Nephron progenitor cell (in vitro differentiated cells): ENCODE results near the gene MAP3K5.

Source experiments
- DNase-seq: peaks from one replicate; pipeline ENCODE4 v3.0.0; 2021
- H3K27ac Mint-ChIP-seq: 2 replicates; pipeline ENCODE4 v1.8.0; 2021; ENCODE audit warnings: mild to moderate bottlenecking, moderate library complexity, mixed read lengths
- H3K27me3 Mint-ChIP-seq: 2 replicates; pipeline ENCODE4 v1.8.0; 2021; ENCODE audit warnings: mild to moderate bottlenecking, low read depth, mixed read lengths; ENCODE audit not compliant: poor library complexity
- H3K36me3 Mint-ChIP-seq: 2 replicates; pipeline ENCODE4 v1.8.0; 2021; ENCODE audit warnings: low read depth, mixed read lengths
- H3K4me1 Mint-ChIP-seq: 2 replicates; pipeline ENCODE4 v1.8.0; 2021; ENCODE audit warnings: mixed read lengths
- H3K4me3 Mint-ChIP-seq: 2 replicates; pipeline ENCODE4 v1.8.0; 2021; ENCODE audit warnings: mild to moderate bottlenecking, moderate library complexity, mixed read lengths
- H3K9me3 Mint-ChIP-seq: 2 replicates; pipeline ENCODE4 v1.8.0; 2021; ENCODE audit warnings: mild to moderate bottlenecking, moderate library complexity, mixed read lengths
- CTCF ChIP-seq: fragments of 200-600 bp; sonication (generic); IDR thresholded peaks from 2 replicates; pipeline ENCODE4 v1.5.0; 2021; ENCODE audit warnings: antibody characterized with exemption

MAP3K5 gene

GRCh38 chr6:136777651-136778050 lies 14.6 kb downstream of the MAP3K5 start:
- peaks cover 7% of the 10 kb centered on the region for H3K4me1 Mint-ChIP-seq
- peaks cover 3% of the 10 kb centered on the region for H3K27me3 Mint-ChIP-seq
- no peak for DNase-seq
- H3K36me3 Mint-ChIP-seq, result no peaks in the 10 kb centered on the region
- no peaks in the 10 kb centered on the region for H3K9me3 Mint-ChIP-seq
- no peak overlapping the region for H3K27ac Mint-ChIP-seq
- no peak overlapping the region for H3K4me3 Mint-ChIP-seq
- TF ChIP-seq CTCF, result no peak

- peaks cover 7% of the 10 kb centered on the region for H3K4me1 Mint-ChIP-seq
- DNase-seq, result no peak
- H3K27me3 Mint-ChIP-seq, result peaks cover 7% of the 10 kb centered on the region
- no peak for TF ChIP-seq CTCF
- no peaks in the 10 kb centered on the region for H3K36me3 Mint-ChIP-seq
- no peak overlapping the region for H3K27ac Mint-ChIP-seq
- no peak overlapping the region for H3K4me3 Mint-ChIP-seq
- no peaks in the 10 kb centered on the region for H3K9me3 Mint-ChIP-seq
Measured at GRCh38 chr6:136775548-136775947, 16.7 kb downstream of the MAP3K5 start.

- TF ChIP-seq CTCF, result no peak
- Mint-ChIP-seq H3K4me3 (no peak overlapping the region), H3K4me1 (peaks cover 4% of the 10 kb centered on the region), H3K36me3 (no peaks in the 10 kb centered on the region), H3K27me3 (peaks cover 7% of the 10 kb centered on the region), H3K9me3 (no peaks in the 10 kb centered on the region), H3K27ac (no peak overlapping the region)
- no peak for DNase-seq
Measured at GRCh38 chr6:136775081-136775480, 17.2 kb downstream of the MAP3K5 start.

GRCh38 chr6:136774228-136775041 lies 17.8 kb downstream of the MAP3K5 start:
- Mint-ChIP-seq H3K4me1 (no peaks in the 10 kb centered on the region), H3K27ac (no peak overlapping the region), H3K27me3 (peaks cover 7% of the 10 kb centered on the region), H3K9me3 (no peaks in the 10 kb centered on the region), H3K36me3 (no peaks in the 10 kb centered on the region), H3K4me3 (no peak overlapping the region)
- no peak for DNase-seq
- no peak for TF ChIP-seq CTCF

- DNase-seq, result no peak
- peaks cover 12% of the 10 kb centered on the region for H3K27me3 Mint-ChIP-seq
- no peak overlapping the region for H3K27ac Mint-ChIP-seq
- no peaks in the 10 kb centered on the region for H3K9me3 Mint-ChIP-seq
- H3K4me3 Mint-ChIP-seq, result no peak overlapping the region
- H3K4me1 Mint-ChIP-seq, result no peaks in the 10 kb centered on the region
- TF ChIP-seq CTCF, result no peak
- no peaks in the 10 kb centered on the region for H3K36me3 Mint-ChIP-seq
Measured at GRCh38 chr6:136773473-136773796, 18.8 kb downstream of the MAP3K5 start.
